ENCODE results near the gene MYH7.

MYH7 gene

GRCh38 chr14:23370221-23370620, 65.2 kb downstream of the MYH7 start:
- no peak for DNase-seq (ENCODE audit: low read depth in 2 of 2)

GRCh38 chr14:23366426-23366921, 69.0 kb downstream of the MYH7 start:
- no peak for DNase-seq (ENCODE audit: low read depth in 2 of 2)

GRCh38 chr14:23365732-23366425, 69.6 kb downstream of the MYH7 start:
- no peak for DNase-seq (ENCODE audit: low read depth in 2 of 2)

GRCh38 chr14:23365036-23365731, 70.3 kb downstream of the MYH7 start, which contains the start of gene EFS:
TSS of gene EFS (minus strand) at chr14:23365172. CDS start at chr14:23365025, 147 bp downstream.
- DNase-seq (ENCODE audit: low read depth in 2 of 2): no peak

GRCh38 chr14:23364164-23365035, 71.1 kb downstream of the MYH7 start:
- DNase-seq (ENCODE audit: low read depth in 2 of 2): no peak

Measured in stimulated activated CD8-positive, alpha-beta memory T cell treated with anti-CD3 and anti-CD28 coated beads, Interleukin-7, amount 100 ng/mL, for 4 hours (primary cell).